Activated effector memory CD4-positive, alpha-beta T cell treated with anti-CD3 and anti-CD28 coated beads, Interleukin-2, amount 50 U/mL, for 16 hours (primary cell): ENCODE measurements around the gene SERPINB4.
"Not testable (repeated sequence)": the region's sequence is repeated elsewhere in the genome, so short reads cannot be mapped to it uniquely, and the experiment has no call there.

ENCODE experiments used
- DNase-seq: peaks from one replicate; pipeline ENCODE4 v3.0.0-alpha.2; 2020

The SERPINB4 gene

GRCh38 chr18:63644142-63644541 is at the start of gene SERPINB4:
Gene SERPINB4 (minus strand): TSS chr18:63644256. CDS start chr18:63643577, 679 bp downstream.
- DNase-seq = not testable (repeated sequence)

- no peak for DNase-seq
These were observed 45.0 kb upstream of the SERPINB4 start for GRCh38 chr18:63689064-63689463.

- no peak for DNase-seq
These were observed 42.8 kb upstream of the SERPINB4 start for GRCh38 chr18:63686871-63687270.

GRCh38 chr18:63684718-63685117 is 40.7 kb upstream of the SERPINB4 start:
- no peak for DNase-seq

GRCh38 chr18:63683890-63684289 is 39.8 kb upstream of the SERPINB4 start:
- DNase-seq = no peak

GRCh38 chr18:63683152-63683551 is 39.1 kb upstream of the SERPINB4 start:
- no peak for DNase-seq

- DNase-seq = no peak
These were observed 37.6 kb upstream of the SERPINB4 start for GRCh38 chr18:63681449-63682340.

GRCh38 chr18:63679820-63680606 is 36.0 kb upstream of the SERPINB4 start:
- no peak for DNase-seq

GRCh38 chr18:63677500-63678225 is 33.6 kb upstream of the SERPINB4 start:
- DNase-seq = no peak

GRCh38 chr18:63676526-63677323 is 32.7 kb upstream of the SERPINB4 start:
- no peak for DNase-seq

GRCh38 chr18:63664571-63664970 is 20.5 kb upstream of the SERPINB4 start:
- no peak for DNase-seq

GRCh38 chr18:63661750-63662149 is 17.7 kb upstream of the SERPINB4 start, which contains the start of gene SERPINB3:
Gene SERPINB3 (minus strand): TSS chr18:63661893. CDS start chr18:63661216, 677 bp downstream.
- not testable (repeated sequence) for DNase-seq

- DNase-seq = not testable (repeated sequence)
These were observed 14.9 kb upstream of the SERPINB4 start for GRCh38 chr18:63658920-63659319.

- not testable (repeated sequence) for DNase-seq
These were observed 6.2 kb upstream of the SERPINB4 start for GRCh38 chr18:63650271-63650670.

- no peak for DNase-seq
These were observed 4.2 kb upstream of the SERPINB4 start for GRCh38 chr18:63648241-63648640.

- no peak for DNase-seq
These were observed 2.9 kb upstream of the SERPINB4 start for GRCh38 chr18:63646936-63647335.

GRCh38 chr18:63644694-63645093 is 638 bp upstream of the SERPINB4 start:
- not testable (repeated sequence) for DNase-seq

GRCh38 chr18:63642668-63643356 is 1.2 kb downstream of the SERPINB4 start:
- DNase-seq = not testable (repeated sequence)

- not testable (repeated sequence) for DNase-seq
These were observed 2.8 kb downstream of the SERPINB4 start for GRCh38 chr18:63641157-63641680.

GRCh38 chr18:63637703-63638102 is 6.4 kb downstream of the SERPINB4 start:
- no peak for DNase-seq

- DNase-seq = no peak
These were observed 16.2 kb downstream of the SERPINB4 start for GRCh38 chr18:63627819-63628218.
